OCI-LY7 (cell line): ENCODE results near the gene TNXB.

Experiments used
- EZH2phosphoT487 ChIP-seq: fragments of 200-600 bp; sonication (generic); IDR thresholded peaks from 2 replicates; pipeline ENCODE4 v1.6.1; 2018; ENCODE audit warnings: low read depth, borderline replicate concordance, mild to moderate bottlenecking, mixed run types, antibody characterized with exemption, low read length, moderate library complexity, mixed read lengths
- TF ChIP-seq, protein P1 (sequence below): fragments of 200-600 bp; sonication (generic); conservative IDR thresholded peaks from 2 replicates; pipeline ENCODE4 v1.5.1; 2014; ENCODE audit warnings: mild to moderate bottlenecking, antibody characterized with exemption, low read length, moderate library complexity, mixed read lengths

DNA sequence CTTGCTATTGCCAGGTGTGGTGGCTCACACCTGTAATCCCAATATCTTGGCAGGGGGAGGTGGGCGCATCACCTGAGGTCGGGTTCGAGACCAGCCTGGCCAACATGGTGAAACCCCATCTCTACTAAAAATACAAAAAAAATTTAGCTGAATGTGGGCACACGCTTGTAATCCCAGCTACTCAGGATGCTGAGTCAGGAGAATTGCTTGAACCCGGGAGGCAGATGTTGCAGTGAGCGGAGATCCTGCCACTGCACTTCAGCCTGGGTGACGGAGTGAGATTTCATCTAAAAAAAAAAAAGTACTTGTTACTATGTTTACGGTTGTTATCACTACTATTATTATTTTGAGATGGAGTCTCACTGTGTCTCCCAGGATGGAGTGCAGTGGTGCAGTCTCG, 47.8 kb upstream of the TNXB start:
- TF ChIP-seq, protein P1, sequence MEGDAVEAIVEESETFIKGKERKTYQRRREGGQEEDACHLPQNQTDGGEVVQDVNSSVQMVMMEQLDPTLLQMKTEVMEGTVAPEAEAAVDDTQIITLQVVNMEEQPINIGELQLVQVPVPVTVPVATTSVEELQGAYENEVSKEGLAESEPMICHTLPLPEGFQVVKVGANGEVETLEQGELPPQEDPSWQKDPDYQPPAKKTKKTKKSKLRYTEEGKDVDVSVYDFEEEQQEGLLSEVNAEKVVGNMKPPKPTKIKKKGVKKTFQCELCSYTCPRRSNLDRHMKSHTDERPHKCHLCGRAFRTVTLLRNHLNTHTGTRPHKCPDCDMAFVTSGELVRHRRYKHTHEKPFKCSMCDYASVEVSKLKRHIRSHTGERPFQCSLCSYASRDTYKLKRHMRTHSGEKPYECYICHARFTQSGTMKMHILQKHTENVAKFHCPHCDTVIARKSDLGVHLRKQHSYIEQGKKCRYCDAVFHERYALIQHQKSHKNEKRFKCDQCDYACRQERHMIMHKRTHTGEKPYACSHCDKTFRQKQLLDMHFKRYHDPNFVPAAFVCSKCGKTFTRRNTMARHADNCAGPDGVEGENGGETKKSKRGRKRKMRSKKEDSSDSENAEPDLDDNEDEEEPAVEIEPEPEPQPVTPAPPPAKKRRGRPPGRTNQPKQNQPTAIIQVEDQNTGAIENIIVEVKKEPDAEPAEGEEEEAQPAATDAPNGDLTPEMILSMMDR: no peak
- TF ChIP-seq EZH2phosphoT487: no peak
